K562 (cell line): ENCODE measurements around the gene SLC37A4. TPM values are rescaled to one million over a fixed set of nuclear protein-coding genes. Genes with fewer than 3 reads are reported as not detected.

ENCODE experiments used
- CHD4 ChIP-seq: fragments of 200-600 bp; sonication (generic); IDR thresholded peaks from 3 replicates; pipeline ENCODE4 v1.6.1; 2012; ENCODE audit warnings: low read depth, mild to moderate bottlenecking, mixed read lengths, low read length, inconsistent platforms; ENCODE audit not compliant: insufficient read depth, insufficient replicate concordance, poor library complexity, severe bottlenecking
- FOXK2 ChIP-seq, 2 experiments: fragments of 450-650 bp; IDR thresholded peaks in 1 of 2; conservative IDR thresholded peaks in 1 of 2; 2 replicates each; pipeline ENCODE4 v1.6.1; 2016; ENCODE audit warnings: low read depth in 2 of 2, mild to moderate bottlenecking in 1 of 2
- KDM5B ChIP-seq: fragments of 200-600 bp; sonication (generic); IDR thresholded peaks from 2 replicates; pipeline ENCODE4 v1.6.1; 2012; ENCODE audit warnings: low read depth, mild to moderate bottlenecking, moderate library complexity, low read length, control low read depth, inconsistent platforms; ENCODE audit not compliant: insufficient replicate concordance
- MEF2A ChIP-seq: IDR thresholded peaks from 2 replicates; pipeline ENCODE4 v1.6.1; 2011; ENCODE audit warnings: low read depth, mild to moderate bottlenecking, low read length, moderate library complexity; ENCODE audit not compliant: control insufficient read depth
- NCOA6 ChIP-seq: fragments of 450-650 bp; IDR thresholded peaks from 2 replicates; pipeline ENCODE4 v1.6.1; 2017; ENCODE audit warnings: mild to moderate bottlenecking
- RAD21 ChIP-seq, 2 experiments: fragments of 250-450 bp in 1 of 2; fragments of 450-650 bp in 1 of 2; sonication (Bioruptor Pico) in 1 of 2; formaldehyde crosslinking in 1 of 2; IDR thresholded peaks in 1 of 2; conservative IDR thresholded peaks in 1 of 2; 2 replicates each; pipeline versions ENCODE4 v1.4.0 to v1.8.0; 2020 to 2022; ENCODE audit warnings: mild to moderate bottlenecking in 2 of 2, moderate library complexity in 1 of 2
- RB1 ChIP-seq: fragments of 450-650 bp; IDR thresholded peaks from 2 replicates; pipeline ENCODE4 v1.6.1; 2017; ENCODE audit warnings: low read depth, mild to moderate bottlenecking
- SMC3 ChIP-seq: conservative IDR thresholded peaks from 2 replicates; pipeline ENCODE4 v1.6.1; 2011; ENCODE audit warnings: low read depth, low read length, improper control_type of control experiment; ENCODE audit not compliant: insufficient read depth
- TSHZ1 ChIP-seq: fragments of 250-450 bp; sonication (Bioruptor Pico); IDR thresholded peaks from 2 replicates; pipeline ENCODE4 v1.4.0; 2020; ENCODE audit warnings: mild to moderate bottlenecking, moderate library complexity
- UBTF ChIP-seq, 2 experiments: IDR thresholded peaks; 2 replicates each; pipeline ENCODE4 v1.6.1; 2012; ENCODE audit warnings: improper control_type of control experiment in 2 of 2, low read depth in 2 of 2, low read length in 2 of 2, borderline replicate concordance in 1 of 2
- ZFP30 ChIP-seq: fragments of 250-450 bp; sonication (Bioruptor Pico); IDR thresholded peaks from 2 replicates; pipeline ENCODE4 v1.8.0; 2022; ENCODE audit warnings: moderate library complexity, mild to moderate bottlenecking, inconsistent platforms, borderline replicate concordance
- ZFX ChIP-seq: sonication (generic); formaldehyde crosslinking; IDR thresholded peaks from 2 replicates; pipeline ENCODE4 v1.8.0; 2022; ENCODE audit warnings: mild to moderate bottlenecking, missing genetic modification reagents, moderate library complexity
- ZNF143 ChIP-seq: sonication (generic); formaldehyde crosslinking; IDR thresholded peaks from 2 replicates; pipeline ENCODE4 v1.9.0; 2022; ENCODE audit warnings: mild to moderate bottlenecking, missing genetic modification reagents
- ZNF184 ChIP-seq: sonication (generic); formaldehyde crosslinking; IDR thresholded peaks from 2 replicates; pipeline ENCODE4 v1.5.0; 2020; ENCODE audit warnings: missing genetic modification reagents
- ZNF217 ChIP-seq: sonication (generic); formaldehyde crosslinking; IDR thresholded peaks from 2 replicates; pipeline ENCODE4 v1.8.0; 2022; ENCODE audit warnings: mild to moderate bottlenecking, missing genetic modification reagents
- polyA plus RNA-seq, 8 experiments: library from polyadenylated mRNA; depleted of rRNA in 4 of 8; stranded (reverse) in 5 of 8; unstranded in 3 of 8; fragments of >200 nt; fragmentation: Nextera tagmentation in 2 of 8; fragmentation: Illumina TruSeq in 1 of 8; extraction: Ambion mirVana in 2 of 8; extraction: Trizol in 1 of 8; gene quantifications; 2 replicates each; pipeline versions ENCODE4 v1.2.1 to v1.2.3, GENCODE V29; 2011 to 2014; ENCODE audit warnings: inconsistent platforms in 1 of 8, missing spikeins in 1 of 8
- total RNA-seq, 7 experiments: library from RNA; depleted of rRNA in 6 of 7; stranded (reverse); fragments of >200 nt in 6 of 7; fragmentation: Illumina TruSeq in 2 of 7; extraction: Trizol in 2 of 7; gene quantifications; 2 replicates each; pipeline versions ENCODE4 v1.2.1 to v1.2.3, GENCODE V29; 2011 to 2021; ENCODE audit warnings: low replicate concordance in 1 of 7
- TF ChIP-seq, protein P1 (sequence below), 2 experiments: fragments of 450-650 bp; IDR thresholded peaks; 2 replicates each; pipeline ENCODE4 v1.6.1; 2018; ENCODE audit warnings: mild to moderate bottlenecking in 2 of 2, low read depth in 1 of 2; ENCODE audit not compliant: partially characterized antibody in 2 of 2

SLC37A4 gene
- total and polyA plus RNA-seq, 9 of the 15 experiments (the other 6 are each of a cell fraction or from before 2014, with no cell fraction given) = 24.7 to 73.9 (median 40.7) TPM

DNA sequence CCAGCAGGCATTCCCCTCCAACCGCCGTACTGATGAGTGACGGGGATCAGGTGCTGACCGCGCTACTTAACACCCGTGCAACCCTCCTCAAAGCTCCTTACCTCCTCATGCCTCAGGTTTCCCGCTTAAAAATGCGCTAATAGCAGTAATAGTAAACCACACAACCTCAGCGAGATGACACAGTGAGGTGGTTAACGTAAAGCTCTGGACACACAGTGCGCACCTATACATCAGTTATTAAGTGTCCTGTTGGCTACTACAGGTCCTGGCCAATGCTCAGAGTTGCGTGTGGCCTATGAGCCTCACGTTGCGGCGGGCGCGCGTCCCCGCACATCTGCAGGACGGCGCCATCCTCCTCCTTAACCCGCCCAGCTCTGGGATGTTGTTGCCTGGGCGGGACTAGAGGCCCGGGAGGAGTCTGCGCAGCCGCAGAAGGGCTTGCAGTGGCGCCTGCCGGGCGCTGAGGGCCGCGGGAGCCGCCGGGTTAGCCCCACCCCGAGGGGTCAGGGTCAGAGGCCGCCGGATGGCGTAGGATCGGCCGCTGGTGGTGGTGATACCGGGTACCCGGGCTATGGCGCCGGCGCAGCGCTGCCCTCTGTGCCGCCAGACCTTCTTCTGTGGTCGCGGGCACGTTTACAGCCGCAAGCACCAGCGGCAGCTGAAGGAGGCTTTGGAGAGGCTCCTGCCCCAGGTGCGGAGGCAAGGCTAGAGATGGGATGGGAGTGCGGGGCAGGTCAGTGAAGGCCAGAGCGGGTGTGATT, 32.9 kb downstream of the SLC37A4 start, which contains the start of gene CENATAC (continued):
- TF ChIP-seq ZNF143 (CRISPR knock-in tag) (no peak), RAD21 (CRISPR knock-in tag; conservative IDR thresholded peaks at IDR 0.05 in 1 of 2, IDR thresholded peaks at IDR 0.05 in 1 of 2) (no peak), SMC3 (no peak), TSHZ1 (no peak), CHD4 (no peak), ZNF184 (CRISPR knock-in tag) (no peak), RB1 (peak; percentile 55; the same call in 1 of the 2 replicates), MEF2A (no peak), ZFX (CRISPR knock-in tag) (peak; percentile 95), ZNF217 (CRISPR knock-in tag) (no peak), FOXK2 (conservative IDR thresholded peaks at IDR 0.05 in 1 of 2, IDR thresholded peaks at IDR 0.05 in 1 of 2; ENCODE audit: low read depth in 2 of 2) (peak; percentile 67 to 74; a peak in 3 of 4 replicates), UBTF (IDR thresholded peaks at IDR 0.05; ENCODE audit: borderline replicate concordance in 1 of 2, low read depth in 2 of 2, low read length in 2 of 2) (0 out of 4 replicates have a peak, but pooled peaks of 1 of the 2 experiments have one; percentile 36), ZFP30 (CRISPR knock-in tag) (no peak), NCOA6 (no peak), KDM5B (peak; percentile 95)
- TF ChIP-seq, protein P1, sequence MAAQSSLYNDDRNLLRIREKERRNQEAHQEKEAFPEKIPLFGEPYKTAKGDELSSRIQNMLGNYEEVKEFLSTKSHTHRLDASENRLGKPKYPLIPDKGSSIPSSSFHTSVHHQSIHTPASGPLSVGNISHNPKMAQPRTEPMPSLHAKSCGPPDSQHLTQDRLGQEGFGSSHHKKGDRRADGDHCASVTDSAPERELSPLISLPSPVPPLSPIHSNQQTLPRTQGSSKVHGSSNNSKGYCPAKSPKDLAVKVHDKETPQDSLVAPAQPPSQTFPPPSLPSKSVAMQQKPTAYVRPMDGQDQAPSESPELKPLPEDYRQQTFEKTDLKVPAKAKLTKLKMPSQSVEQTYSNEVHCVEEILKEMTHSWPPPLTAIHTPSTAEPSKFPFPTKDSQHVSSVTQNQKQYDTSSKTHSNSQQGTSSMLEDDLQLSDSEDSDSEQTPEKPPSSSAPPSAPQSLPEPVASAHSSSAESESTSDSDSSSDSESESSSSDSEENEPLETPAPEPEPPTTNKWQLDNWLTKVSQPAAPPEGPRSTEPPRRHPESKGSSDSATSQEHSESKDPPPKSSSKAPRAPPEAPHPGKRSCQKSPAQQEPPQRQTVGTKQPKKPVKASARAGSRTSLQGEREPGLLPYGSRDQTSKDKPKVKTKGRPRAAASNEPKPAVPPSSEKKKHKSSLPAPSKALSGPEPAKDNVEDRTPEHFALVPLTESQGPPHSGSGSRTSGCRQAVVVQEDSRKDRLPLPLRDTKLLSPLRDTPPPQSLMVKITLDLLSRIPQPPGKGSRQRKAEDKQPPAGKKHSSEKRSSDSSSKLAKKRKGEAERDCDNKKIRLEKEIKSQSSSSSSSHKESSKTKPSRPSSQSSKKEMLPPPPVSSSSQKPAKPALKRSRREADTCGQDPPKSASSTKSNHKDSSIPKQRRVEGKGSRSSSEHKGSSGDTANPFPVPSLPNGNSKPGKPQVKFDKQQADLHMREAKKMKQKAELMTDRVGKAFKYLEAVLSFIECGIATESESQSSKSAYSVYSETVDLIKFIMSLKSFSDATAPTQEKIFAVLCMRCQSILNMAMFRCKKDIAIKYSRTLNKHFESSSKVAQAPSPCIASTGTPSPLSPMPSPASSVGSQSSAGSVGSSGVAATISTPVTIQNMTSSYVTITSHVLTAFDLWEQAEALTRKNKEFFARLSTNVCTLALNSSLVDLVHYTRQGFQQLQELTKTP (IDR thresholded peaks at IDR 0.05; ENCODE audit: low read depth in 1 of 2, partially characterized antibody in 2 of 2) = peak in 1 of 2 experiments; percentile 19
